HG03439 (cell line): ENCODE measurements around the gene CCL22.

Source experiments
- ATAC-seq: cut with Tn5 transposase; IDR thresholded peaks from one replicate; pipeline ENCODE4 v1.9.1; 2021; ENCODE audit warnings: mild to moderate bottlenecking, moderate library complexity; ENCODE audit not compliant: unreplicated experiment

Gene CCL22

GRCh38 chr16:57345666-57346204 is 12.8 kb upstream of the CCL22 start:
- no peak for ATAC-seq

DNA sequence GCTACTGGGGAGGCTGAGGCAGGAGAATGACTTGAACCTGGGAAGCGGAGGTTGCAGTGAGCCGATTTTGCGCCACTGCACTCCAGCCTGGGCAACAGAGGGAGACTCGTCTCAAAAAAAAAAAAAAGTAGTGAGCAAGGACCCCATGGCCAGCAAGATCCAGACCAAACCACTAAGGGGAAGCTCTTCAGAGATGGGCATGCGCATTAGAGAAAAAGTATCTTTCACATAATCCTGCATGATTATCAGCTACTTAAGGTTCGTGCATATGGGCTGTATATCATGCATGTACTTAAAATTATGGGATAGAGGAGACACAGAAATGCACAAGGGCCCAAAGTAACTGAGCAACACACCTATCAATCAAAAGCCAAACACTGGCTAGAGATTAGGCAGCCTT is 10.7 kb upstream of the CCL22 start:
- ATAC-seq: no peak

DNA sequence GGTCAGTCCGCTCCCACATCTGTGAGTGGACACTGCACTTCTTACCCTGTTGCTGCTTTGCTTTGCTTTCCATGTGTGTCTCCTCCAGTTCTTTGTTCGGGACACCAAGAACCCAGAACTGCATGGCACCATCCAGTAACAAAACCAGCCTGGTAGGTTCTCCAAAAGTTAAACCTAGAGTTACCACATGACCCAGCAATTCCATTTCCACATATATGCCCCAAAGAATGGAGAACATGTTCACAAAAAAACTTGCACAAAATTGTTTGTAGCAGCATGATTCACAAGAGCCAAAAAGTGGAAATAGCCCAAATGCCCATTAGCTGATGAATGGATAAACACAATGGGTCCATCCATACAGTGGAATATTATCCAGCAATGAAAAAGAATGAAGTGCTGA is 10.3 kb upstream of the CCL22 start:
- no peak for ATAC-seq

DNA sequence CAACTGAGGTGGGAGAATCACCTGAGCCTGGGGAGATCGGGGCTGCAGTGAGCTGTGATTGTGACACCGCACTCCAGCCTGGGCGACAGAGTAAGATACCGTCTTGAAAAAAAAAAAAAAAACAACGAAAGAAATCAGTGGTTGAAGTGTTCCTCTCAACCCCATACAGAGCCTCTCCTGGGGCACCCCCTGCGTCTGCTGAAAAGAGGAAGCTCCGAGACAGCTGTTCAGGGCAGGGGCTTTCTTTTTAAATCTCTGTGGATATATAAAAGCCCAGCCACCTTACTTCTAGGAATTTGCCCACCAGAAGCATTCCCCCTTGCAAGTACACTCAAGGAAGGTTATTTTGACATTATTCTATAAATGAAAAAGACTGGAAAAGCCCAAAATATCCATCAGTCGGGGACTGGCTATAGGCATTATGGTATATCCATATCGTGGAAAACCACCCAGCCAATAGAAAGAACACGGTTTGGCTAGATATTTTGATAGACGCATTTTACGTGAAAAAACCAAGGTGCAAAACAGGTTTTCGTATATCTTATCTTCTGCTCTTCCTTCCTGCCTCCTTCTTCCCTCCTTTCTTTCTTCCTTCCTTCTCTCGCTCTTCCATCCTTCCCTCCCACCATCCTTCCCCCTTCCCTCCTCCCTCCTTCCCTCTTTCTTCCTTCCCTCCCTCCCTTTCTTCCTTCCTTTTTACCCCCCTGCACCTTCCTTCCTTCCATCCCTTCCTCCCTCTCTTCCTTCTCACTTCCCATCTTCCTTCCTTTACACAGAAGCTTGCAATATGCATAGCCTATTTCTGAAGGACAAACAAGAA is 9.2 kb upstream of the CCL22 start:
- ATAC-seq: peak; percentile 84

- ATAC-seq: no peak
Measured at GRCh38 chr16:57352636-57353047, 5.9 kb upstream of the CCL22 start.

DNA sequence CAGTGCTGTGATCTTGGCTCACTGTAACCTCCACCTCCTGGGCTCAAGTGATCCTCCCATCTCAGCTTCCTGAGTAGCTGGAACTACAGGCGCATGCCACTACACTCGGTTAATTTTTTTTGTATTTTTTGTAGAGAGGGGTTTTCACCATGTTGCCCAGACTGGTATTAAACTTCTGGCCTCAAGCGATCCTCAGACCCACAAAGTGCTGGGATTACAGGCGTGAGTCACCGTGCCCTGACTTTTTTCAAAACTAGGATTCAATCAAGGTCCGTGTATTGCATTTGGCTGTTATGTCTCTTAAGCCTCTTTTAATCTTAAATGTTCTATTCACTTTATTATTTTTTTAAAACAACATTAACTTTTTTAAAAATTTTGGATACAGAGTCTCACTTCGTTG is 4.3 kb upstream of the CCL22 start:
- no peak for ATAC-seq

GRCh38 chr16:57355898-57356414 is 2.6 kb upstream of the CCL22 start:
- no peak for ATAC-seq

DNA sequence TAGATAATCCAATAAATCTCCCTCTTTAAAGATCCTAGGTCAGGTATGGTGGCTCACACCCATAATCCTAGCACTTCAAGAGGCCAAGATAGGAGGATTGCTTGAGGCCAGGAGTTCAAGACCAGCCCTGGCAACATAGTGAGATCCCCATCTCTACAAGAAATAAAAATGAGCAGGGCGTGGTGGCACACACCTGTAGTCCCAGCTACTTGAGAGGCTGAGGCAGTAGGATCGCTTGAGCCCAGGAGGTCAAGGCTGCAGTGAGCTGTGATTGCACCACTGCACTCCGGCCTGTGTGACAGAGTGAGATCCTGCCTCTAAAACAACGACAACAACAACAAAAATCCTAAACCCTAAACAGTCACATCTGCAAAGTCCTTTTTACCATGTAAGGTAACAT is 2.0 kb upstream of the CCL22 start:
- ATAC-seq: no peak

- ATAC-seq: no peak
Measured at GRCh38 chr16:57357330-57358085, 1.1 kb upstream of the CCL22 start.

DNA sequence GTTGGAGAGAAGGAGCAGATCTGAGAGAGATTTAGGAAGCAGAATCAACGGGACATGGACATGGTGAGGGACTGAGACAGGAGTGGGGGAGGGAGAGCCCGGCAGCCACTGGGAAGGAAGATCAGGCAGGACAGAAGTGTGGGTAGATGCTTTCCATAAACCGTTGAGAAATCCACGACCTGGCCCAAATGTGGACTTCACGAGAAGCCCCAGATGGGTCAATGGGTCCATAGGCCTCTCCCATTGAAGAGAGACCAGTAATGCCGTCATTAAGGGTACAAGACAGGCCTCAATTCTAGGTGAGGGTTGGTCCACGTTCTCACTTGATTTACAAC is 530 bp upstream of the CCL22 start:
- no peak for ATAC-seq

DNA sequence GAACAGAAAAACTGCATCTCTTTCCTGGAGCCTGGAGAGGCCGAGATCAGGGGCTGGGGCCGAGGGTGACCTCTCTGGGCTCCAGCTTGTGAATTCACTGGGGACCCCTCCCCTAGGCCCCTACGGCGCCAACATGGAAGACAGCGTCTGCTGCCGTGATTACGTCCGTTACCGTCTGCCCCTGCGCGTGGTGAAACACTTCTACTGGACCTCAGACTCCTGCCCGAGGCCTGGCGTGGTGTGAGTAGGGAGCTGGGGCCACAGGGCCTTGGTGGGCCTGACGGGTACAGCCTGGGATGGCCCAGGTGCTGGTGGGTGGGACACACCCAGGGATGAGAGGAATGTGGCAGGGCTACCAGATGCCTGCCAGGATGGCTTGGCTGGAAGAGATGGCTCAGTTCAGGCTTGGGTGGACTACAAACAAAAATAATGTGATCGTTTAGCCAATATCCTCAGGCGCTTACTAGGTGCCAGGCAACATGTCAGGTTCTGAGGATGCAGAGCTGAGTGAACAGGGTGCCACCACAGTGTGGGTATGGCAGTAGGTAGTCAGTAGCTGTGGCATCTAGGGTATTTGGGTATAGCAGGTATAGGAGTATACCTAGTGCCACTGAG is 1.8 kb downstream of the CCL22 start:
- ATAC-seq: no peak

DNA sequence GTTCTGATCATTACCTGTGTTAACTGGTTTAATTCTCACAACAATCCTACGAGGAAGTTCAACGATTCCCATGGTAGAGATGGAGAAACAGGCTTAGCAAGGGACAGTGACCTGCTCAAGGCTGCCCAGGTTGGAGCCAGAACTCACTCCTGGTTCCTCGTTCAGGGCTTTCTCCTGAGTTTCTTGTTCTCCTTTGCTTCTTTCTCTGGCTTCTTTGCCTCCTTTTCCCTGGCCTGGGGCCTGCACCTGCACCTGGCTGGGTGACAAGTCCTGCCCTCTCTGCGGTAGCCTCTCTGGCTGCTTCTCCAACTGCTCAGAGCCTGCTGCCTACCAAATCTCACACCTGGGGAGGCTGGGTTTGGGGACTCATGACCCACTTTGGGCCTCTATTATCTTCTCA is 2.8 kb downstream of the CCL22 start:
- no peak for ATAC-seq

GRCh38 chr16:57364143-57364542 is 5.6 kb downstream of the CCL22 start:
- ATAC-seq: no peak

GRCh38 chr16:57366544-57367040 is 8.0 kb downstream of the CCL22 start:
- no peak for ATAC-seq

DNA sequence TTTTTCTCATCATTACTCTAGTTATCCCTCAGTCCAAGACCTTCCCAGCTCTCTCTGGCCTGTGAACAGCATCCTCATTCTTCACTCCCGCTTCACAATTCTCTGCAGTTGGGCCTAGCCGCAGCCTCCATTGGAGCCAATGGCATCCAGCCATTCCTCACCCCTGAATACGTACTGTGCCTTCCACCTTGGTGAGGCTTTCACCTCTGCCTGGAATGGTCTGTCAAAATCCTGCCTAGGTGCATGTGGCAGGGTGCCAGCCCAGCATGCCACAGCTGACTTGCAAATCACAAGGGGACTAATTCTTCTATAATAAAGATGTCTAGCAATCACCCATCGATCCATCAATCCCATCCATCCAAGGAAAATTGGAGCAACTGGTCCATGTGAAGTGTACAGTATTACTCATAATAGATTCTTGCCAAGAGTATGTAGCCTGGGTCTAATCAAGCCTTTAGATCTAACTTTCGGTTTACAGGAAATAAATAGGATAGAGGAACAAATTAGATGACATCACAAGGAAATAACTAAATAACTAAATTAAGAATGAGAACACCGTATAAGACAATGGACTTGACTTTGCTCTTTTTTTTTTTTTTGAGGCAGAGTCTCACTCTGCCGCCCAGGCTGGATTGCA is 8.7 kb downstream of the CCL22 start:
- no peak for ATAC-seq

- ATAC-seq: no peak
Measured at GRCh38 chr16:57371494-57372371, 13.2 kb downstream of the CCL22 start.

DNA sequence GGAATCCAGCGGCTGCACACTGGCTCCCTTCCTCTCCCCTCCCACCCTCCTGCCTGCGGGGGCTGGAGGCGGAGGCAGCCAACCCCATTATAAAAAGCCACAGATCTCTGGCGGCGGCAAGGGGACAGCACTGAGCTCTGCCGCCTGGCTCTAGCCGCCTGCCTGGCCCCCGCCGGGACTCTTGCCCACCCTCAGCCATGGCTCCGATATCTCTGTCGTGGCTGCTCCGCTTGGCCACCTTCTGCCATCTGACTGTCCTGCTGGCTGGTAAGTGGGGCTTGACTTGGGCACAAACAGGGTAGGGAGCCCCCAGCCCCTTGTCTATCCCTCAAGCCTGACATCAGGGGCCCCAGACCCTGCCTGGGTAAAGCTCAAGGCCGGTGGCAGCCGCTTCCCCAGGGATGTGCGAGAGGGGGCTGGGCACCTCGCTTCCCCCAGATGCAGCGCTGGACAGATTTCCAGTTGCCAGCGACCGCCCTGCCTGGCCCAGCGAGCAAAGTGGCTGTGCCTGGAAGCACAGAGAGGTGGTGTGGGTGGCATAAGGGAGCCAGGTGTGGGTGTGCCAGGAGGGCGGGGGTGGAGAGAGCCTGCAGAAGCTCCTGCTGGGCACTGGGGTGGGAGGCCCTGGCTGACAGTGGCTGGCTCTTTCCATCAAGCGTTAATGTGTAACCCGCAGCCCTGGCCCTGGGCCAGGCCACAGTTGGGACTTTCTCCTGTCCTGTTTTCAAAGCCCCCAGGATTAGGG is 14.0 kb downstream of the CCL22 start, which contains the start of gene CX3CL1:
CX3CL1 (plus strand) TSS at position 119 of the 745 bp plus-strand sequence; CDS start at position 198, 79 bp downstream.
- no peak for ATAC-seq

DNA sequence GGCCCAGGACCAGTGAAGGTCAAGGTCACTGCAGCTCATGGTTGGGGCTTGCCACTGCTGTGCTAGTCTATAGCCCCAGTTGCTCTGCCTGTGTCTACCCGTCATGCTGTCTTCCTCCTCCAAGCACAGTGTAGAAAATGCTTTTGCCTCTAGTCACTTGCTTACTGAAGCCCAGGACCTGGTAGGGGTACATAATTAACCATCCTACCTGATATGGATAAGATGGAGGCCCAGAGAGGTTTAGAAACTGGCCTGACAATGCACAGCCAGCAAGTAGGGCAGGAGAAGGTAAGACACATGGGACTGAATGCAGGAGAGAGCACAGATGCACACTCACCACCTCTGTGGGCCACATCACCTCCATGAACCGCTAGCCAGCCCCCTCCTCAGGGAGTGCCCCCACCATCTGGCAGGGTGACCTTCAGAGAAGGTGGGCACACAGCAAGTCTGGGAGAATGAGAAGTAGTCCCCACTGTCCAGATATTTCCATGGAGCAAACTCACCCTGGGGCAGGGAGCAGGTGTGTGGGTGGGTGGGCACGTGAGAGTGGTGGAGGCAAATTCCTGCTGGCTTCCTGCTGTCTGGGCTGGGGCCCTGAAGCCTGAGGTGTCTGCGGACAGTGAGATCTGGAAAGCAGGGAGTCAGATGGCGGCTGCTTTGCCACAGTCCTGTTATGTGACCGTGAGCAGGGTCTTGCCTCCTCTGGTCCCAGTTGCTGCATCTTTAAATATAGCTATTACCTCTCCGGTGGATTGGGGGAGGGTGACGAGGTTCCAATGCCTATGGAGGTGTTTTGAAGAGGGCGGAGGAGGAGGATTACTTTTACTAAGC is 14.7 kb downstream of the CCL22 start:
- no peak for ATAC-seq
